Measurements from ENCODE around the gene AP1AR.

AP1AR gene

GRCh38 chr4:112318239-112319142, 86.9 kb downstream of the AP1AR start:
- no peak for DNase-seq
